GM21723 (cell line): Measurements from ENCODE around the gene RAD51B.

ENCODE experiments used
- ATAC-seq: cut with Tn5 transposase; IDR thresholded peaks from one replicate; pipeline ENCODE4 v1.9.1; 2021; ENCODE audit warnings: mild to moderate bottlenecking, moderate library complexity; ENCODE audit not compliant: unreplicated experiment

RAD51B gene

DNA sequence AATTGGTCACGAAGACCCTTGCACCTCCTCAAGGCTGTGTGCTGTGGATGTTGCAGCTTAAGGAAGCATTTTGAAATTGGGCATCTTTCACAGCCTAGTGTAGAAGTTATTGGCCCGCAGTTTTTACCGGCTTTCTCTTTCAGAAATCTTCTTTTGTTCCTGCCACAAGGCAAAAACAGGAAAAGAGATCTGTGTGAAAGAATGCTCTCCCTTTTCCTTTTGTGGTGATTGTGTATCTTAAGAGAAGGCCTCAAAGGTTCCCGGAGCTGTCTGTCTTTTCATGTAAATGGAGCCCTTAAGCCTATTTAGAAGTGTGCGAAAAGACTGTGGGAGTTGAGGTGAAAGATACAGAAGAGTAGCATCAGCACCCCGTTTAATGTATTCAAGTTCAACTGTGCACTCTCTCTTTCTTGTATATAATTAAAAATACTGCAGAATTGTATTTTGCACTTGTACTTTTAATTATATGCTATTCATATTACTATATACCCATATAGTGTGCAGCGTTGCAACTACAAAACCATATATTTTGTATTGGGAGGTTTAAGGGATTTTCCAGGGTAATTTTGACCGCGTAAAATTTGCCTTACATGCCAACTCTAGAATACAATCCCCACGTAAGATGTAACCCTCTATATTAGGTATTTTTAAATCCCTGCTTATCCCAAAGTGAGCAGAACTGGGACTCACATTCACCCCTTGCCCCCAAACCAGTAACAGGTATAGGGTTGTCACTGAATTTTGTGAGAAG lies 441.7 kb downstream of the RAD51B start:
- no peak for ATAC-seq

DNA sequence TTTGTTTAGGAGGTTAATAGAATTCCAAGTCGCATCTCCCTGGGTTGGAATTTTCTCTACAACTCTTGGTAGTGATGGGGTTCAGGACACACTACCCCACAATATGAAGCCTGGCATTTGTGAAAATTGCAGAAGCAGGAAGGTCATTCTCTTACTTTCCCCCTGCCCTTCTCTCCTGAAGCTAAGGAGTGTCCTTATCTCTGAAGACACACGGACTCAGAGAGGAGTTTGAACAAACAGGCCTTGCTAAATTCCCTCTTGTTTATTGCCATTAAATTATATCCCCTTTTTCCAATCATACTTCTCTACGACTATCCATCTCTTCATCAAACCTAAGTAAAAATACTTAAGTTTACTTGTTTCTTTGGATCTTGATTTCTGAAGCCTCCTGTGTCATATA lies 443.0 kb downstream of the RAD51B start:
- ATAC-seq = no peak

DNA sequence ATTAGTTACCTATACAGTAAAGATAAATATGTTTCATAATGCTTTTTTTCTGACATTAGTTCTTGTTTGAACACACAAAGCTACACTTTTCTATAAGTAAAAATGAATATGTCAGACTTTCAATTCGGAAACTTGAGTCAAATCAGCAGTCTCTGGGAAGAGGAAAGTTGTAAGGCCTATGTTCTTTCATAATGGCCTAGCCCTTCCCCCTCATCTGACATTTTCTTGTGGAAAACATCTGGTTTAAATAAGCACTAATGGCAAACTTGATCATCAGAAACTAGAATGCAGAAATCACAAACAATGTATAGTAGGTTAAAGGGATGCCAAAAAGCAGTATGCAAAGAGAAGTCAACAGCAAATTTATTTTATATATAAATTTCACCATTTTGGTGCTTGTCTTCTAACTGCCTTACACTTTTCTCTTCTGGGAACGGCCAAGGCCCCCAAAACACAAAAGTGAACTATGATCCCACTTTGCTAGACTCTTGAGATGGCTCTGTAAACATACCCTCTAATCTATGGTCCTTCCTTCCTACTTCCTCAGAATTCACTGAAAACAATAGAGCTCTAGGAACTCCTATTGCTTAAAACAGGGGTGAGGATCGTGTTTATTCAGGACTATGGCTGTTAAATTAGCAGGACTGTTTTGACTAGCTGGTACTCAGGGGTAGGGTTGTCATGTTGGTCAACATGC lies 444.1 kb downstream of the RAD51B start:
- ATAC-seq = no peak

DNA sequence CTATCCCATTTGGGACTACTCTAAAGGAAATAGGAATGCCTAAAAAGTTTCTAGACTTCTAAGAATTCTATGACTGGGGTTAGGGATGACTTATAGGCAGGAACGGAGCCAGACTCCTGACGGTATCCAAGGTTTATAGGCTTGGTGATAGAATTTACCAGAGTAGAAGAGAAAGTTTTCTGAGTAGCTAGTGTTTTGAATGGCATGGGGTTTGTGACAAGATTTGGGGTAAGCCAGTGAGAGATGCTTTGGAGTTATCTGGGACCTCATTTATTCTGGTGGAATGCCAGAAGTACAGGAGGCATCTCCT lies 444.6 kb downstream of the RAD51B start:
- no peak for ATAC-seq

DNA sequence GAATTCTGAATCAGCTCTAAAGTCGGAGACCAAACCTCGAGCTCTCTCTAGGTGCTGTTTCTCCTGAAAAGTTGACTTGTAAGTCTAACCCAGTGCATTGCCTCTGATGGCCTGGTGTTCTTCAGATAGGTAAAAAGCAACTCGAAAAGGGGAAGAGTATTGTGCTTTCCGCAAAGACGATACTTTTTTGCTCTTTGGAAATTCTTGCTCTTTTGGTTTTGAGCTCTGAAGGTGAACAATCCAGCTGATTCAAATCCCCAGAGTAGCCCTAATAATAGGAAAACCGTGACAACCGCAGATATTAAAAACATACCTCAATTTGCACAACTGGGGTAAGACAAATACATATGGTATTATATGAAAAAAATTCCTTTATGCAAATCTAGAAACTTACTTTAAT lies 447.4 kb downstream of the RAD51B start:
- no peak for ATAC-seq

DNA sequence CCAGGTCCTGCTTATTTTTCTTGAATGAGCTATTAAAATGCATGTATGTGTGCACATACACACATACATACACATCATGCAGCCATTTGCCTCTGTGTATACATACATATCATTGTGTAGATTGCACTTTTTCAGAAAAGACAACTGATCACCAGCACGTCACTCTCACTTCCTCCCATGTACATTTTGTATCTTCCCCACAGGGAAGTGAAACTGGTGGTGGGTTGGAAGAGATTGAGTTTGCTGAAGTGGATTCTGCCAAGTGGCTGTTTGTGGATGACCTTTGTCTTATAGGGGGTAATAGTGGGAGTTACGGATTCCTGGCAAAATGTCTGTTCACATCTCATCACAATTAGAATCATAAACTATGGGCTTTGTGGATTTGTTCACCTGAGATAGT lies 448.6 kb downstream of the RAD51B start:
- peak; percentile 66 for ATAC-seq

DNA sequence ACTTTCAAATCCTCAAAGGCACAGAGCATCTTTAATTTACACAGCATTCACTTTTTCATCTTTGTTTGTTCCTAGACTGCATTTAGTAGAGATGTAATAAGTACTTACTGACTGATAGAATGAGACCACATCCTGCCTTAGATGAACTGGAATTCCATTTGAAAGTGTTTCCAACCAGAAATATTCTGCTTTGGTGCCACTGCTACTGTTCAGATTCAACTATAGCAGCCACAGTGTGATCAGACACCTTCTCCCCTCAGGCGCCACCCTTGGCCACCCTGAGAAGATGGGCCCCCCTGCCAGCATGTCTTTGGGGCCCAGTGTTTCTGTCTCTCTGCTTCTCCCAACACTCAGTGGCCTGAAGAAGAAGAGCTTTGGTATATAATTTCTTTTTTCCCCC lies 449.1 kb downstream of the RAD51B start:
- ATAC-seq = no peak

DNA sequence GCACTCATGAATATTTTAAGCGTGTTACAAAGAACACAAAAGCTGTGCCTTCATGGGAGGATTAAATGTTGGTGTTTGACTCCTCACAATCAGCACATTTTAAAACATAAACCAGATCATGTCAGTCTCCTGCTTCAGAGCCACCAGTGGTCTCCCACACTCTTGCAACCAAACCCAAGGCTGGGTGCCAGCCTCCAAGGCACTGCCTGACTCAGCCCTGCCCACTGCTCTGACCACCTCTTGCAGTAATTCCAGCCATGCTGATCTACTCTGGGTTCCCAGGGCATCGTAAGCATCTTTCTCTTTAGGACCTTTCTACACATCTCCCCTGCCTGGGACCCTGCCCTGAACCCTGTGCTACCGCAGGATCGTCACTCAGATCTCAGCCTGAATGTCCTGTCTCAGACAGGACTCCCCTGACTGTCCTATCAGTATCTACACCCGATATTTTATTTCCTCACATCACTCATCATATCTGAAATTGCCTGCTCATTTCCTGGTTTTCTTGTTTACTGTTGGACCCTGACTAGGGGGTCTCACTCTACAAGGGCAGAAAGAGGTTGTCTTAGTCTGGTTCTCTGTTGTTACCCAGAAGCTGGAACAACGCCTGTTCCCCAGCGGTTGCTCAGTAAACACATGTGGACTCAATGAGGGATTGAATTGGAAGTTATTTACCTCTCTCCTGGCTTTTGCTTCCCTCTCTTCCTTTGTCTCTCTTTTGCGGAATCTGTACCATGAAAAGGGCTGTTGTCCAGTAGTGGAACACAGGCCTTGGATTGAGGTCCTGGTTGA lies 449.8 kb downstream of the RAD51B start:
- ATAC-seq = no peak

DNA sequence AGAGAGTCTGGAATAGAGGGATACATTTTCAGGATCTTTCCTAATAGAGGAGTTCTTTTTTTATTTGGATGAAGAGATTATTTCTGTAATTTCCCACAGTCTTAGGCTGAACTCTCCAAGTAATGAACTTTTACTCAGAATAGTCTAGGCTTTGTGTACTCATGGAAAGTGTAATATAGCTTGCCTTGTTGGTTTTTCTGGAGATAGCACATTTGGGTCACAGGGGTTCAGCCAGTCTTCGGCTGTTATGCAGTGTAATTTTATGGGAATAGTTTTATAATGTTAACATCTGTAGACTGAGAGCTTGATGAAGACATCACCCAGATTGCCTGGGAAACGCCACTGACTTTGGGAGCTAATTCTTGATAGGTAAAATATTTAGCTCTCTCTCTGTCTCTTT lies 450.8 kb downstream of the RAD51B start:
- ATAC-seq = no peak

DNA sequence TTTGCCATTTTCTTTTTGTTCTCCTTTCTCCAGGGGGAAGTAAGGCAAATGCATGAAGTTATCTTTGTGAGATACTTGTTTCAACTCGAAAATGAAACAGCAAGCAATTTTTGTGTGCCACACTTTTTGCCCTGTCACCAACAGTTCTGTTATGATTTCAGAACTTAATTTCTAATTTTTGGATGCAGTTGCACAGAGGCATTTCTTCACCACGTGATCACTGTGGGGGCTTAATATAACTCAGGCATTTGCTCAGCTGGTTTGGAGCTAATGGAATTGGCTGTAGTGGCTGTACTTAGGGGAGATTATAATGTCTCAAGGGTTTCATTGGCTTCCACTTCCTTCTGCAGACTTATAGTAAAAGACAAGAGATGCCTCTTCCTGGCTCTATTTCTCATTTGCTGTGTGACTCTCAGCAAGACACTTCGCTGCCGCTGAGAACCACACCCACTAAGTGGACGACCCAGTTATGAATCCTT lies 452.4 kb downstream of the RAD51B start:
- ATAC-seq = no peak

DNA sequence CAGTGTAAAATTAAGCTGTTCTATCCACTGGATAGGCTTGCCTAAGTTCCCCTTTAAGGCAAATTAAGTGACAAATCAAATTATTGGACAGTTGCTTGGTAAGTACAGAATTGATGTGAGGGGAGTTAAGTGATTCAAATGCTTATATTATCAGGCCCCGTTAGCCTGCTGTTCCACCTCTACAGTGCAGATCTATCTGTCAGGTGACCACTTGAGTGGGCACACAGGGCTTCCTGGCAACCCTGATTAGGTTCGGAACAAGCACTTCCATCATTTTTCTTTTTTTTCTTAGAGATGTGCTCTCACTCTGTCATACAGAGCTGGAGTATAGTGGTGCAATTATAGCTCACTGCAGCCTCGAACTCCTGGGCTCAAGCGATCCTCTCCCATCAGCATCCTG lies 453.8 kb downstream of the RAD51B start:
- ATAC-seq = no peak

DNA sequence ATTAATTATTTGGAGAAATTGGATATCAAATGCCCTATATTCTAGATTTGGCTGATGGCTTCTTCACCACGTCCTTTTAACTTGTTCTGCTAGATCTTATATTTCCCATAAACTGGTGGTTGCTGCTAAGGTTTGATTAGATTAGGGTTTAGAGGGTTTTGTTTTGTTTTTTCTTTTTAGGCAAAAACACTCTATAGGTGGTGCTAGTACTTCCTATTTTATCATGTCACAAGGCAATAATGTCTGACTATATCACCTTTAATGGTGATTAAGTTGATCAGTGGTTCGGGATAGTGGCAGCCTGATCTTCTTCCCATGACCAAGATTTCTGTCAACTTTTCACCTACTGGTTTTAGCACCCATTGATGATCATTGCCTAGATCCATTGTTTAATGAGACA lies 455.1 kb downstream of the RAD51B start:
- no peak for ATAC-seq

DNA sequence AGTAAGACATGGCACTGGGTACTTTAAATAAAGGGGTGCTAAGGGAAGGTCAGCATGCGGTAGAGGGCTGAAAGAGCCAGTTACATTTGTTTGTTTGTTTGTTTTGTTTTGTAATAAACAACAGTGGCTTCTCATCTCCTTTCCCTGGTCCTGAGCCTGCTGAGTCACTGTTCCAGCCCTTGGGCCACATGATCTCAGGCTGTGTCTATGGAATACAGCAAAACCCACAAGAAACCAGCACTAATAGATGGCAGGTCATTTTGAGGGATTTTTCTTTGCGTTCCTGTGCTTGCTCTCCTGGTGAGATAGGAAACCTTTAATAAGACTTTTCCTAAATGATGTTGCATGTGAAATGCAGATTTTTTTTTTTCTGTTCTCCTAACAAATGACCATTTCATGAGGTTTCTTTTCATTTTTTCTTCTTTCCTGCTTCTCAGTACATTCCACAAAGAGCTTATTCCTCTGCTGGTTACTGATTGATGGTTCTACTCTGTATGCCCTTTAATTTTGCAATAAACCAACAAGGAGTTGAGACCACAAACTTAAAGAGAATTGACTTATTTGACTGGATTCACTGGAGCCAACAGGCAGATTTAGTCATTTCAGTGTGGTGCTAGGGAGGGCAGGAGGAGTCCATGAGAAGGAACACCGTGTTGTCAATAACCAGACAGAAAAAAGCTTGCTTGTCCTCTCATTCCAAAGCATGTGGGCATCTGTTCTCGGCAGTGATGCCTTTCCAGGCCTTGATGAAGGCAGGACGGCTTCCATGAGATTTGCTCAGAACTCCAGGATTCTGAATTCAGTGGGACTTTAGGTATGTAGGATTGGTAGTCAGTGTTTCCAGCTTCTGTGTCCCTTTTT lies 459.2 kb downstream of the RAD51B start:
- no peak for ATAC-seq

DNA sequence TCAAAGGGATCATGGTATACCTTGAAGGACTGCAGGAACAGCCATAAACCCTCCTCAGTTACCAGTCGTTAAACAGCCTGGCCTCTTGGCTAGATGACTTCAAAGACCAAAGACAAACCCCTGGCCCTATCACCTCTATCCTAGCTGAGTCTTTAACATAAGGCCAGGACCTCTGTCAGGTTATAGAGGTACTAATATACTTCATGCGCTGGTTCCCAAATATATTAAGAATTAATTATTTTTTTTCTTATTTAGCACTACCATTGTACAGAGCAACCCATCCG lies 459.8 kb downstream of the RAD51B start:
- no peak for ATAC-seq

DNA sequence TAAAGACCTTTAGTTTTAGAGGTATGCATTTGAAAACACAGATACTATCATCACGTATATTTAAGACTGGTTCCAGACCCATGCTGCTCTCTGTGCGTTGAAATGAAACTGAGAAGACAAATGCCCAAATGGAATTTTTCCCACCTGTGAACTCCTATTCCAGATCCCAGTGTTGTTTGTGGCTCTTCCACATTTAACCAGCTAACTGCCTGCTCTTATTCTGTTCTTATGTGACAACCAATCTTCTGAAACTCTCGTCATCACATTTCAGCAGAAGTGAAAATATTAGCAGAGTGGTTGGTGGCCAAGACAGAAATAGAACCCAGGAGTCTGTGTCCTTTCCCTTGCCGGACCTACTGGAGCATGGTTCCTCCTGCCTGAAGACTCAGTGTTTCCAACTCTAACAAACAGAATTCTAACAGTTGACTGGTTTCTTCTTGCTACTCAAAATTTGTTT lies 460.2 kb downstream of the RAD51B start:
- ATAC-seq = peak; percentile 50

DNA sequence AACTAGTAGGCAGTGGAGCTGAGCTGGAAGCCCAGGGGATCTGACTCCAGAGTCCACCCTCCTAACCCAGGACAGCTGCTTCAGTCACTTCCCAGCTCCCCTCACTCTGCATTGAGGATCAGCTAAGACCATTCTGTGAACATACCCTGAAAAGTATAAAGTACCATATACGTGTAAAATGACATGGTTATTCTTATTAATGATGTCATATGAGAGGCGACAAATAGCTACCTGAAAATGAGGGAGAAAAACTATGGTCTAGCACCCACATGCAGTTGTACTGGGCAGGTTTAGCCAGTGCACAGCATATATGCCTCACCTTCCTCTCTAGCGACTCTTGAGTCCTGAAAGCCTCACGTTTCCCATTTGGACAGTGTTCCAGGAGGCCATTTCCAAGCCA lies 461.9 kb downstream of the RAD51B start:
- ATAC-seq = no peak

DNA sequence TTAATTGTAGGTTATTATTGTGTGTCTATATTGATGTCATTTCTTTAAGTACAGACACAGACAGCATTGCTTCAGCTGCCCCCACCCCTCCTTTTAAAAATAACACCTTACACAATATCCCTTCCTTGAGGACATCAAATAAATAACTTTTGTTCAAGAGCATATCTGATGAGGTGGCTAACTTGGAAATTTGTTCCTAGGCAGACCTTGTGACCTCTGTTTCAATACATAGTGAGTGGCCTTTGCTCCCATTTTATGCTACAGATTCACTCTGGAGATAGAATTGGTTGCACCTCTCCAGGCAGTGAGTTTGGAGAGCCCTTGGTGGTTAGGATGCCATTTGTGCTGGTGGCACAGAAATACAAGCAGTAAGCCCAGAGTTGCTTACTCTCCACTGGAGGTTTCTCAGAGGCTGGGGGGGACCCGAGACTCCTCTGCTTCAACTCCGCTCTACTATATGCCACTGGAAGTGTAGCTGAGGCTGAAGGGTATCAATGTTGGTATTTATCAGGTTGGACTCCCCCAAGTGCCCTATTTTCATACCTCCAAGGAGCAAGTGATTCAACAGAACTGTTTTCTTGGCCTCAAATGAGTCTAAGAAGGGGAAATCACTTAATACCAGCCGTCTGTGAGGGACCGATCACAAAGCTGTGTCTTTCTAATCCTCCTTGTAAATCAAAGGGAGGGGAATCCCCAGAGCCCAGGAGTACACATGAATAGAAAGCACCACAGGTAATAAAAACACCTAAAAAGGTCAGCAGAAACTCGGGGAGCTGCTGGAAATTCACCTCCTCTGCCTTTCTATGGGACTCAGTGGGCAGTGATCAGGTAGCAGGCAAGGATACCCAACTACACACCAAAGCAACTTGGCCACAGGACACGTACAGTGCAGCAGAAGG lies 463.1 kb downstream of the RAD51B start:
- peak; percentile 35 for ATAC-seq

DNA sequence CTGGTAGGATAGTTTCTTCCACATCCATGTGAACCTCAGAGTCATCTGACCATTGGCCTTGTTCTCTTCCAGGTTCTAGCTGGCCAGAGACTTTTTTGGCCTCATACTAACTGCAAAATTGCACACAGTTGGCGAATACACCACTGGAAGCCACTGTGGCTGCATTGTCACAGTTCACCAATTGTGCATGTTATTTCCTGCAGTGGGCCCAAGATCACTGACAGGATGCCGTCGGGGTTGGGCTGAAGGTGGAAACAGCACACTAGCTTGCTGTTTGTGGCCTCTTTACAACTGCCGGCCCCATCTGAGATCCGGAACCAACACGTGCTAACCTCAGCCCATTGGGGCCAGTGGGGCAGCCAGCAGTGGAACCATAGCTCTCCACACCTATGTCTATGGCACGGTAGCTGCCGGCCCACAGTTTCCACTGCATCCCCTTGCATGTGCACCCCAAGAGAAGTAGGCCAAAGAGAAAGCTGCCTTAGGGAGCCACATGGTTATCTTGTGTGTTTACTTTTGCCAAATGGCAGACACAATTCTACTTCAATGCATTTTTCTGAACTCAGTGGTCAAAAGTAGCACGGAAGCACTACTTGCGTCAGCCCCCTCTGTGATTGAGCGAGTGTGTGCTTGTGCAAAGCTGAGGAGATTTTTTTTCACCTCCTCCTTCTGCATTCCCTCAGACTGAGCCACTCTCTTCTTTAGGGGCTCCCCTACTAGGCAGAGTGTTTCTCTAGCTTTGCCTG lies 464.0 kb downstream of the RAD51B start:
- ATAC-seq = peak; percentile 37

DNA sequence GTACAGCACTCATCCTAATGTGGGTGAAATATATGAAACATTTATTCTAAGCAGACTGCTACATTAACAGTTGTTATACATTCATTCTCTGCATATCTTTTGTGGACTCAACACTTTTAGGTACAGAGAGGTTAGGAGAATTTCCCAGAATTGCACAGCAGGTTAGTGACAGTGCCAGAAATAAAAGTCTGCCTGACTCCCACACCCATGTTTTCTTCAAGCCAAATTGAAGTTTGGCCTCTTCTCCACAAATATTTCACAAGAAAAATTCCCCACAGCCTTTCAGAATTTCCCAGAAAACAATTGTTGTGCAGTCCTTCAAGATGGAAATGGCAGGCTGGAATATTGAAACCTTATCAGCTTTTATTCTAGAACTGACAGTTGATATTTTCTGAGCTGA lies 464.8 kb downstream of the RAD51B start:
- no peak for ATAC-seq
